Right ventricle myocardium inferior (tissue), 1 donor: ENCODE data around the gene KRTAP12-1. TPM values are rescaled to one million over a fixed set of nuclear protein-coding genes. Genes with fewer than 3 reads are reported as not detected.

Source experiments
- total RNA-seq: library from RNA; stranded (reverse); fragmentation: NEBNext Ultra II Directional; extraction: Animal tissue kit (Norgen Biotek cat#: 25700); gene quantifications from one replicate; pipeline ENCODE4 v1.2.1, GENCODE V29; 2021
- donor health status: DM: no; HTN: yes; CAD: no; lungs with severe emphysema.

KRTAP12-1 gene
- total RNA-seq, 1 donor from 2014 or later = not detected

Other genes starting within 250 kb of the KRTAP12-1 start
- gene LRRC3, start 226.7 kb downstream of the KRTAP12-1 start, total RNA-seq = 3.3 TPM
- gene KRTAP10-1, start 142.0 kb downstream of the KRTAP12-1 start, total RNA-seq = not detected
- not detected for gene KRTAP10-2, start 130.7 kb downstream of the KRTAP12-1 start, total RNA-seq
- gene KRTAP10-3, start 123.4 kb downstream of the KRTAP12-1 start, total RNA-seq = not detected
- gene KRTAP10-4, start 108.4 kb downstream of the KRTAP12-1 start, total RNA-seq = not detected
- gene KRTAP10-5, start 101.6 kb downstream of the KRTAP12-1 start, total RNA-seq = not detected
- not detected for gene KRTAP10-6, start 89.7 kb downstream of the KRTAP12-1 start, total RNA-seq
- gene KRTAP10-7, start 81.6 kb downstream of the KRTAP12-1 start, total RNA-seq = not detected
- not detected for gene KRTAP10-8, start 70.1 kb downstream of the KRTAP12-1 start, total RNA-seq
- not detected for gene KRTAP10-9, start 55.1 kb downstream of the KRTAP12-1 start, total RNA-seq
- not detected for gene KRTAP10-10, start 44.8 kb downstream of the KRTAP12-1 start, total RNA-seq
- gene KRTAP10-11, start 35.7 kb downstream of the KRTAP12-1 start, total RNA-seq = not detected
- not detected for gene KRTAP12-4, start 27.5 kb downstream of the KRTAP12-1 start, total RNA-seq
- not detected for gene KRTAP12-3, start 24.2 kb downstream of the KRTAP12-1 start, total RNA-seq
- not detected for gene KRTAP12-2, start 15.2 kb downstream of the KRTAP12-1 start, total RNA-seq
- gene KRTAP10-12, start 15.0 kb upstream of the KRTAP12-1 start, total RNA-seq = not detected
- 0.65 TPM for gene TSPEAR, start 29.4 kb upstream of the KRTAP12-1 start, total RNA-seq
- gene UBE2G2, start 119.7 kb upstream of the KRTAP12-1 start, total RNA-seq = 66.6 TPM
- 73.9 TPM for gene SUMO3, start 135.9 kb upstream of the KRTAP12-1 start, total RNA-seq
- gene PTTG1IP, start 191.5 kb upstream of the KRTAP12-1 start, total RNA-seq = 160 TPM
- gene ITGB2, start 238.7 kb upstream of the KRTAP12-1 start, total RNA-seq = 36.7 TPM